GM23248 (cell line): Measurements from ENCODE around the gene CHAF1A. TPM values are rescaled to one million over a fixed set of nuclear protein-coding genes. Genes with fewer than 3 reads are reported as not detected.

Source experiments
- DNase-seq: peaks from one replicate; pipeline ENCODE4 v3.0.0-alpha.2; 2015
- H2AFZ ChIP-seq: fragments of 200-600 bp; sonication (generic); 2 replicates; pipeline ENCODE4 v1.6.1; 2016; ENCODE audit warnings: antibody characterized with exemption
- H3F3A ChIP-seq: fragments of 200-600 bp; sonication (generic); 2 replicates; pipeline ENCODE4 v1.6.1; 2016; ENCODE audit warnings: mild to moderate bottlenecking, antibody characterized with exemption, mixed run types; ENCODE audit not compliant: insufficient read depth
- H3K27ac ChIP-seq: fragments of 200-600 bp; sonication (generic); 2 replicates; pipeline ENCODE4 v1.5.1; 2016; ENCODE audit warnings: mild to moderate bottlenecking
- H3K27me3 ChIP-seq: fragments of 200-600 bp; sonication (generic); replicated peaks from 2 replicates; pipeline ENCODE4 v1.6.1; 2016; ENCODE audit warnings: mild to moderate bottlenecking; ENCODE audit not compliant: insufficient read depth
- H3K36me3 ChIP-seq: fragments of 200-600 bp; sonication (generic); 2 replicates; pipeline ENCODE4 v1.6.1; 2016; ENCODE audit warnings: low read depth, mild to moderate bottlenecking
- H3K4me1 ChIP-seq: fragments of 200-600 bp; sonication (generic); 2 replicates; pipeline ENCODE4 v1.6.1; 2016; ENCODE audit warnings: mild to moderate bottlenecking; ENCODE audit not compliant: insufficient read depth
- H3K4me2 ChIP-seq: fragments of 200-600 bp; sonication (generic); one replicate; pipeline ENCODE4 v1.6.1; 2016; ENCODE audit warnings: mild to moderate bottlenecking; ENCODE audit not compliant: unreplicated experiment
- H3K4me3 ChIP-seq: fragments of 200-600 bp; sonication (generic); 2 replicates; pipeline ENCODE4 v1.5.1; 2016; ENCODE audit warnings: mild to moderate bottlenecking
- H3K79me2 ChIP-seq: fragments of 200-600 bp; sonication (generic); 2 replicates; pipeline ENCODE4 v1.6.1; 2016; ENCODE audit warnings: mild to moderate bottlenecking; ENCODE audit not compliant: insufficient read depth
- H3K9ac ChIP-seq: fragments of 200-600 bp; sonication (generic); 2 replicates; pipeline ENCODE4 v1.6.1; 2016; ENCODE audit warnings: mild to moderate bottlenecking
- H3K9me2 ChIP-seq: fragments of 200-600 bp; sonication (generic); 2 replicates; pipeline ENCODE4 v1.6.1; 2016; ENCODE audit warnings: mixed run types, mild to moderate bottlenecking, moderate library complexity; ENCODE audit not compliant: insufficient read depth
- H3K9me3 ChIP-seq: fragments of 200-600 bp; sonication (generic); one replicate; pipeline ENCODE4 v1.6.1; 2017; ENCODE audit warnings: low read depth
- H4K20me1 ChIP-seq: fragments of 200-600 bp; sonication (generic); 2 replicates; pipeline ENCODE4 v1.6.0; 2016; ENCODE audit not compliant: insufficient read depth
- EZH2 ChIP-seq: fragments of 200-600 bp; sonication (generic); IDR thresholded peaks from 2 replicates; pipeline ENCODE4 v1.6.1; 2018; ENCODE audit warnings: antibody characterized with exemption, mild to moderate bottlenecking; ENCODE audit not compliant: insufficient read depth, poor library complexity, severe bottlenecking
- EZH2phosphoT487 ChIP-seq: fragments of 200-600 bp; sonication (generic); IDR thresholded peaks from 2 replicates; pipeline ENCODE4 v1.6.1; 2018; ENCODE audit warnings: antibody characterized with exemption, moderate library complexity, mild to moderate bottlenecking, low read depth; ENCODE audit not compliant: insufficient read depth
- WGBS, 2 experiments: methylation state at CpG; one replicate each; pipeline ENCODE4 v1.1.6; 2015 to 2017; ENCODE audit warnings: low lambda C conversion rate in 2 of 2, low coverage in 1 of 2; ENCODE audit errors: missing lambda C conversion rate in 2 of 2; 5-methylcytosine and 5-hydroxymethylcytosine counted together
- in situ Hi-C: fragments of 300-500 bp; cut with MboI; formaldehyde crosslinking; loops from 2 replicates; pipeline ENCODE4 v1.15.0; 2020
- polyA plus RNA-seq: library from polyadenylated mRNA; unstranded; fragments of >200 nt; fragmentation: Nextera tagmentation; extraction: Ambion mirVana; gene quantifications from 2 replicates; pipeline ENCODE4 v1.2.1, GENCODE V29; 2016
- total RNA-seq: library from RNA; depleted of rRNA; stranded (reverse); fragments of >200 nt; shearing (Covaris generic); gene quantifications from 2 replicates; pipeline ENCODE4 v1.2.3, GENCODE V29; 2014; rRNA removed

CHAF1A gene, protein sequence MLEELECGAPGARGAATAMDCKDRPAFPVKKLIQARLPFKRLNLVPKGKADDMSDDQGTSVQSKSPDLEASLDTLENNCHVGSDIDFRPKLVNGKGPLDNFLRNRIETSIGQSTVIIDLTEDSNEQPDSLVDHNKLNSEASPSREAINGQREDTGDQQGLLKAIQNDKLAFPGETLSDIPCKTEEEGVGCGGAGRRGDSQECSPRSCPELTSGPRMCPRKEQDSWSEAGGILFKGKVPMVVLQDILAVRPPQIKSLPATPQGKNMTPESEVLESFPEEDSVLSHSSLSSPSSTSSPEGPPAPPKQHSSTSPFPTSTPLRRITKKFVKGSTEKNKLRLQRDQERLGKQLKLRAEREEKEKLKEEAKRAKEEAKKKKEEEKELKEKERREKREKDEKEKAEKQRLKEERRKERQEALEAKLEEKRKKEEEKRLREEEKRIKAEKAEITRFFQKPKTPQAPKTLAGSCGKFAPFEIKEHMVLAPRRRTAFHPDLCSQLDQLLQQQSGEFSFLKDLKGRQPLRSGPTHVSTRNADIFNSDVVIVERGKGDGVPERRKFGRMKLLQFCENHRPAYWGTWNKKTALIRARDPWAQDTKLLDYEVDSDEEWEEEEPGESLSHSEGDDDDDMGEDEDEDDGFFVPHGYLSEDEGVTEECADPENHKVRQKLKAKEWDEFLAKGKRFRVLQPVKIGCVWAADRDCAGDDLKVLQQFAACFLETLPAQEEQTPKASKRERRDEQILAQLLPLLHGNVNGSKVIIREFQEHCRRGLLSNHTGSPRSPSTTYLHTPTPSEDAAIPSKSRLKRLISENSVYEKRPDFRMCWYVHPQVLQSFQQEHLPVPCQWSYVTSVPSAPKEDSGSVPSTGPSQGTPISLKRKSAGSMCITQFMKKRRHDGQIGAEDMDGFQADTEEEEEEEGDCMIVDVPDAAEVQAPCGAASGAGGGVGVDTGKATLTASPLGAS
- total RNA-seq, result 9.1 and 11.6 TPM in 2 replicates
- polyA plus RNA-seq, result 11.9 and 12.6 TPM in 2 replicates

DNA sequence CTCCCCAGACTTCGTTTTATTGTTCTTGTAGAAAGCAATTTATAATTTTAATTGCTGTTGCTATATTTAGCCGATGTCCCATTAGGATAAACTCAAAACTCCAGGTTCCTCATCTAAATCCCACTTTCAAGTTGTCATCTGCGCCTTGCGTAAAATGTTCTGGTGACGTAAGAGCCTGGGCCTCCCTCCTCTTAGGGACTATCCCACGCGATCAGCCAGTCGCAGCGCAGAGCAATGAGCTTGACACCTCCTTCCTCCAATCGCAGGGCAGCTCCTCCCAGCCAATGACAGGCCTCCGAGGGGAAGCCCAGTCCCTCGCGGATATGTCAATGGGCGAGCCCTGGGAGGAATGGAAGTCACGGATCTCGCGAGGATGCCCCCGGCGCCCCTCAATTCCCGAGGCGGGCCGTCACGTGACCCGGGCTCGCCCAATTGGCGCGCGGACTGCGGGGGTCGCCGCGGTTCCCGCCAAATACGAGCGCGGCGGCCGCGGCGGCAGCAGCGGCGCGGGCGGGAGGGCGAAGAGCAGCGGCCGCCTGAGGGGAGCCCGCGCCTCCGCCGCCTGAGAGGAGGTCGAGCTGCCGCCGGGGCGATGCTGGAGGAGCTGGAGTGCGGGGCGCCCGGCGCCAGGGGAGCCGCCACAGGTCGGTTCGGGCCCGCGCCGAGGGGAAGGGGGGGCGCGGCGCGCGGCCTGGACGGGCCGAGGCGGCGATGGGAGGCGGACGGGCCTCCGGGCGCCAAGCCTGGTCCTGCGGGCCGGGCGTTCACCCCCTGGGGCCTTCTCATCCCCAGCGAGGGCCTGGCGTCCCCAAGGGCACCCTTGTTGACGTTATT is at the start of gene CHAF1A:
CHAF1A (plus strand) TSS at position 470 of the 834 bp plus-strand sequence; CDS start at position 593, 123 bp downstream.
- H3K9ac ChIP-seq, result peak within 1 kb of the TSS; percentile 91
- H3K27me3 ChIP-seq, result no peaks in the 10 kb centered on the region
- peaks cover 38% of the 10 kb centered on the region for H3K4me1 ChIP-seq
- H3K4me2 ChIP-seq, result peak within 1 kb of the TSS; percentile 92
- in situ Hi-C loops, result no loop called here
- no peaks in the 10 kb centered on the region for H3K9me3 ChIP-seq
- H3K27ac ChIP-seq, result peak within 1 kb of the TSS; percentile 86
- WGBS, 2 experiments, result 0 to 2% methylated on average over 45 to 61 of the region's 84 CpGs
- no peaks in the 10 kb centered on the region; the same call in 1 of the 2 replicates for H3K36me3 ChIP-seq
- peak within 1 kb of the TSS; percentile 80 for H3K4me3 ChIP-seq
- H3K9me2 ChIP-seq, result no peaks in the 10 kb centered on the region
- H3F3A ChIP-seq, result peaks cover 12% of the 10 kb centered on the region
- no peaks in the 10 kb centered on the region for H4K20me1 ChIP-seq
- no peak for TF ChIP-seq EZH2phosphoT487
- TF ChIP-seq EZH2, result no peak
- peaks cover 81% of the 10 kb centered on the region for H3K79me2 ChIP-seq
- peak; percentile 100 for DNase-seq
- peak within 1 kb of the TSS; percentile 90 for H2AFZ ChIP-seq

DNA sequence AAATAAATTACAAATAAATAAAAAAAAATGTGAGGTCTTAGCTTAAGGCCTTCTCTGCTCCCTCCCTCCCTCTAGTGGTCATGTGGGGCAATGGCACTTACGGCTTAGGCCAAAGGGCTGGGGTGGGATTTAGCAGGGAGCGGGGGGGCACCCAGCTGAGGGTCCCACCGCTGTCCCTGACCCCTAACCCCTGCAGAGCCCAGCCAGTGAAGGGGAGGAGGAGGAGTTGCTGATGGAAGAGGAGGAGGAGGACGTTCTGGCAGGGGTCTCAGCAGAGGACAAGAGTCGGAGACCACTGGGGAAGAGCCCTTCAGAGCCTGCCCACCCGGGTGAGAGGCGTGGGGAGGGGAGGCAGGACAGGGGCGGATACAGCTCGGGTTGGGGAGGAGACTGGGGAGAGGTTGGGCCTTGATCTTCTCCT is 49.7 kb upstream of the CHAF1A start:
- Histone ChIP-seq H3K4me3 (no peak overlapping the region), H3K36me3 (no peaks in the 10 kb centered on the region), H3K9me2 (no peaks in the 10 kb centered on the region), H3K9me3 (no peaks in the 10 kb centered on the region), H3K9ac (no peak overlapping the region), H3K79me2 (no peaks in the 10 kb centered on the region), H3F3A (peaks cover 9% of the 10 kb centered on the region; the same call in 1 of the 2 replicates), H3K4me1 (no peaks in the 10 kb centered on the region), H3K27ac (no peak overlapping the region), H3K27me3 (no peaks in the 10 kb centered on the region), H2AFZ (no peak overlapping the region), H3K4me2 (no peak overlapping the region), H4K20me1 (no peaks in the 10 kb centered on the region)
- WGBS, 2 experiments, result 16 to 25% methylated on average over 8 to 9 of the region's 9 CpGs
- in situ Hi-C loops, result no loop called here
- peak; percentile 72 for DNase-seq
- TF ChIP-seq EZH2 (no peak), EZH2phosphoT487 (no peak)

DNA sequence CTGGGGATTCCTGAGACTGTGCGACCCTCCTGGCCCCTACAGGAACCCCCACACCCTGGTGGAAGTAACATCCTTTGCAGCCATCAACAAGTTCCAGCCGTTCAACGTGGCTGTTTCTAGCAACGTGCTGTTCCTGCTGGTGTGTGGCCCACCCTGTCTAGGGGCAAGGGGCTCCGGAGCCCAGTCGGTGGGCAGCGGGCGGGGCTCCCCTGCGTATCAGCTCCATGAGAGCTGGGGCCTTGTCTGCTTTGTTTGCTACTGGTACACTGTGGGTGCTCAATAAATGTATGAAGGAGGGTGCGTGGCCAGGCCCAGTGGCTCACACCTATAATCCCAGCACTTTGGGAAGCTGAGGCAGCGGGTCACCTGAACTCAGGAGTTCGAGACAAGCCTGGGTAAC is 48.2 kb upstream of the CHAF1A start:
- H3K36me3 ChIP-seq, result peaks cover 5% of the 10 kb centered on the region; the same call in 1 of the 2 replicates
- no peak for TF ChIP-seq EZH2
- no peak for TF ChIP-seq EZH2phosphoT487
- H3K9me2 ChIP-seq, result no peaks in the 10 kb centered on the region
- H3K79me2 ChIP-seq, result no peaks in the 10 kb centered on the region
- no peak overlapping the region for H3K9ac ChIP-seq
- no peak for DNase-seq
- in situ Hi-C loops, result no loop called here
- no peaks in the 10 kb centered on the region for H4K20me1 ChIP-seq
- no peaks in the 10 kb centered on the region for H3K27me3 ChIP-seq
- H3K4me3 ChIP-seq, result no peak overlapping the region
- no peaks in the 10 kb centered on the region for H3K4me1 ChIP-seq
- no peak overlapping the region for H3K27ac ChIP-seq
- 83 to 89% methylated on average over 12 of the region's 12 CpGs for WGBS, 2 experiments
- no peak overlapping the region for H2AFZ ChIP-seq
- no peak overlapping the region for H3K4me2 ChIP-seq
- peaks cover 9% of the 10 kb centered on the region; the same call in 1 of the 2 replicates for H3F3A ChIP-seq
- no peaks in the 10 kb centered on the region for H3K9me3 ChIP-seq
